Measurements from ENCODE around the gene CCL19. TPM values are rescaled to one million over a fixed set of nuclear protein-coding genes. Genes with fewer than 3 reads are reported as not detected.

The CCL19 gene
- total and polyA plus RNA-seq, 2 of the 8 experiments (the other 6 are each of a cell fraction or from before 2014, with no cell fraction given), result not detected

- TF ChIP-seq JUN (IDR thresholded peaks at IDR 0.05; ENCODE audit: low read depth, low read length), result no peak
- no peak for TF ChIP-seq POLR2AphosphoS5 (IDR thresholded peaks at IDR 0.05; ENCODE audit: low read depth, low read length)
These were observed 18.3 kb upstream of the CCL19 start (continued) for GRCh38 chr9:34709196-34709978.
